ENCODE measurements around the gene ALG8.
"Not testable (repeated sequence)": the region's sequence is repeated elsewhere in the genome, so short reads cannot be mapped to it uniquely, and the experiment has no call there.

Gene ALG8

DNA sequence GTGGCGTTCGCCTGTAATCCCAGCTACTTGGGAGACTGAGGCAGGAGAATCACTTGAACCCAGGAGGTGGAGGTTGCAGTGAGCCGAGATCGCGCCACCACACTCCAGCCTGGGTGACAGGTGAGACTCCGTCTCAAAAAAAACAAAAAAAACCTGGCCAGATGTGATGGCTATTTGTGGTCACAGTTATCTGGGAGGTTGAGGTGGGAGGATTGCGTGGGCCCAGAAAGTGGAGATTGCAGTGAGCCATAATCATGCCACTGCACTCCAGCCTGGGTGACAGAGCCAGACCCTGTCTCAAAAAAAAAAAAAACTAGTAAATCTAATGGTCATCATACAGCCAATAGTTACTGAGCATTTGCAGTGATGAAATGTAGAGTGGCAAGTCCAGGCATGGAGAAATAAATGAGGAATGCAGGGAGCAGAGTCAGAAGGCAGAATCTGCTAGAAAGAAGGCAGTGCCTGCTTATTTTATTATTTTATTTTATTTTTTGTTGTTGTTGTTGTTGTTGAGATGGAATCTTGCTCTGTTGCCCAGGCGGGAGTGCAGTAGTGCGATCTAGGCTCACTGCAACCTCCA lies 79.6 kb downstream of the ALG8 start:
- not testable (repeated sequence) for H3K4me1 Mint-ChIP-seq (ENCODE audit: low read depth); H3K36me3 Mint-ChIP-seq (ENCODE audit: low read depth); H3K27ac Mint-ChIP-seq

DNA sequence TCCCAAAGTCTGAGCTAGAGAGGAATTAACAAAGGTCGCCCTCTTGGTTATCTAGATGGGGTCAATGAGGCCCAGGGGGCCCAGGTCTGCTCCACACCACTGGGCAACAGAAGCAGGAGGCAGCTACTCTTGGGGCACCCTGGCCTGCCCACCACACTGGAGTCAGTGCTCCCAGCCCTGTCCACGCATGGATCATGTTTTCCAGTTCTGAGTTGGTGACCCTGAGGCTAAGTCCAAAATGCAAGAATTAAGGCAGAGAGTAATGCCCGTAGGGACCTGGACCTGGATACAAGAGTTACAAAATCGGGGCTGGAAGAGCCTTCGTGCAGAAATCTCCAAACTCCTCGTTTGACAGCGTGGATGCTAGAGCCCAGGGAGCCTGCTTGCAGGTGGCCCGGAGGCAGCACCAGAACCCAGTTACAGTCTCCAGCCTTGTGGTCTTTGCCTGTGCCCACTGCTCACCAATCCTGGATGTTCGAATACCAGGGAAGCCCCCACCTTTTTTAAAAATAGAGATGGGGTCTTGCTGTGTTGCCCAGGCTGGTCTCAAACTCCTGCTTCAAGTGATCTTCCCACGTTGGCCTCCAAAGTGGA lies 81.9 kb downstream of the ALG8 start:
- Mint-ChIP-seq H3K9me3 (no peaks in the 10 kb centered on the region), H3K4me1 (ENCODE audit: low read depth) (no peaks in the 10 kb centered on the region), H3K27me3 (no peaks in the 10 kb centered on the region), H3K27ac (no peak overlapping the region), H3K4me3 (no peak overlapping the region), H3K36me3 (ENCODE audit: low read depth) (no peaks in the 10 kb centered on the region)

More for the DNA sequence above, 79.6 kb downstream of the ALG8 start:
- not testable (repeated sequence) for H3K9me3 Mint-ChIP-seq, H3K4me3 Mint-ChIP-seq, H3K27me3 Mint-ChIP-seq

DNA sequence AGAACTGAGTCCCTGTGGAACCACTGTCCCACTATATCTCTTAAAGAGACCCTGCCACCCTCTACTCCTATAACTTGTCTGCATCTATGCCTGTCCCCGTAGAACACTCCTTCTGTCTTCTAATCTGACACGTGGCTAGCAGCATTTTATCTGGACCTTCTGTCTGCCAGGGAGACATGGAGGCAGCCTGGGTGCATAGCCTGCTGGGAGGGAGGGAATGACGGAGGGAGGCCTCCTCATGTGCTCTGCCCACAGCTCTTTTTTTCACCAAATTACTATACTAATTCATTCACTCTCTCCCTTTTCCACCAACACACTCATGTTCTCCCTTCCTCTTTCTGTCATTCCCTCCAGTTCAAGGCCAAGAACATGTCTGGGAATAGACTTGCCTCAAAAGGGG lies 83.3 kb downstream of the ALG8 start:
- no peaks in the 10 kb centered on the region for H3K36me3 Mint-ChIP-seq (ENCODE audit: low read depth)
- no peaks in the 10 kb centered on the region for H3K4me1 Mint-ChIP-seq (ENCODE audit: low read depth)
- no peak overlapping the region for H3K27ac Mint-ChIP-seq
- no peaks in the 10 kb centered on the region for H3K27me3 Mint-ChIP-seq
- no peak overlapping the region for H3K4me3 Mint-ChIP-seq
- no peaks in the 10 kb centered on the region for H3K9me3 Mint-ChIP-seq

DNA sequence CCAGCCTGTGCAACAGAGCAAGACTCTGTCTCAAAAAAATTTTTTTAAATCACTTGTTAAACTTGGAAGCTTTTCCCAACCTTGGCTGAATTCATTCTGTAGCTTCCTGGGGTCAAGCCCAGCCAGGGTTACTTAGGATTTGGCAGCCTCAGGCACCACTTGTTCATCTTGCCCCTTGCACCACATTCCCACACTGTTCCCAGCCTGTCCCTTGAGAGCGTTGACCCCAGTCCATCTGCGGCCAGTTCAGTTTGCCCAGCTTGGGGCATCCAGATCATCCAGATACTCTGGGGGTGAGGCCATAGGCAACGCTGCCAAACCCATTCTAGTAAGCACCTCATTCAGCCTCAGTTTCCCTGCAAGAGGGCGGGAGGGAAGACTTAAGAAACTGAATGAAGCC lies 84.5 kb downstream of the ALG8 start:
- Mint-ChIP-seq H3K36me3 (ENCODE audit: low read depth) (no peaks in the 10 kb centered on the region), H3K27me3 (no peaks in the 10 kb centered on the region), H3K9me3 (no peaks in the 10 kb centered on the region), H3K4me1 (ENCODE audit: low read depth) (no peaks in the 10 kb centered on the region), H3K4me3 (no peak overlapping the region), H3K27ac (no peak overlapping the region)

DNA sequence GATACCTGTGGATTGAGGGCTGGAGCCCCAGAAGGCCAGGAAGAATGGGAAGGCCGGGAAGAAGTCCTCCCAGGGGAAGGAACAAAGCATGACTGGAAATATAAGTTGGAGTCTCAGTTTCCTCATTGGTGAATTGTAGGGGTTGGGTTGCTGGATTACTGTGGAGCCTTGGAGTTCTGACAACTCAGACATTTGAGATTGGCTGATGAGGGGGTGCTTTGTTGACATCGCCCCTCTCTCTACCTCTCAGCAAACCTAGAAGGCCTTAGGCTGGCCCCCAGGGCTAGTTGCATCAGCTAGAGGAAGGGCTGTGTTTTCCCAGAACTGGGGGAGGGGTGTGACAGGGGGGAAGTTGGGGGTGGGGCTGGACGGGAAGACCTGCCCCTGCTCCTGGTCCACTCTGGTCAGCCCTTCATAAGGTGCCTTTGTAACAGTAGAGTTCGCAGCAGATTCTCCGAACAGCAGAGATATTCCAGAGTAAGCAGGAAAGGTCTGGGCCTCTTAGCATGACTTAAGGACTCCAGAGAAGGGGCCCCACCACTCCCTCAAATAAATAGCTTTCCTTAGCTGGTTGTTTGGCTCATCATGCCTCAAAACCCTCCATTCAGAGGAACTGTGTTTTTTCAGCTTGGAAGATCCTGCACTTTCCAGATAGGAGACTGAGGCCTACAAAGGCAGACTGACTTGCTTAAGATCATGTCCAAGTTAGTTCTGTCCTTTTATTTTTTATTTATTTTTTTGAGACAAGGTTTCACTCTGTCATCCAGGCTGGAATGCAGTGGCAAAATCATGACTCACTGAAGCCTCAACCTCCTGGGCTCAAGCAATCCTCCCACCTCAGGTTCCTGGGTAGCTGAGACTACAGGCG lies 88.2 kb downstream of the ALG8 start:
- H3K36me3 Mint-ChIP-seq (ENCODE audit: low read depth), result no peaks in the 10 kb centered on the region
- H3K9me3 Mint-ChIP-seq, result no peaks in the 10 kb centered on the region
- peaks cover 2% of the 10 kb centered on the region for H3K4me1 Mint-ChIP-seq (ENCODE audit: low read depth)
- H3K27me3 Mint-ChIP-seq, result no peaks in the 10 kb centered on the region
- no peak overlapping the region for H3K4me3 Mint-ChIP-seq
- H3K27ac Mint-ChIP-seq, result peak overlapping the region; percentile 31
